ENCODE measurements around the gene BHMT. TPM values are rescaled to one million over a fixed set of nuclear protein-coding genes. Genes with fewer than 3 reads are reported as not detected.

BHMT gene
- total RNA-seq, 1 donor from 2014 or later: not detected

- intact Hi-C loops (cut with DNase I): no loop called here
- TF ChIP-seq, protein P1, sequence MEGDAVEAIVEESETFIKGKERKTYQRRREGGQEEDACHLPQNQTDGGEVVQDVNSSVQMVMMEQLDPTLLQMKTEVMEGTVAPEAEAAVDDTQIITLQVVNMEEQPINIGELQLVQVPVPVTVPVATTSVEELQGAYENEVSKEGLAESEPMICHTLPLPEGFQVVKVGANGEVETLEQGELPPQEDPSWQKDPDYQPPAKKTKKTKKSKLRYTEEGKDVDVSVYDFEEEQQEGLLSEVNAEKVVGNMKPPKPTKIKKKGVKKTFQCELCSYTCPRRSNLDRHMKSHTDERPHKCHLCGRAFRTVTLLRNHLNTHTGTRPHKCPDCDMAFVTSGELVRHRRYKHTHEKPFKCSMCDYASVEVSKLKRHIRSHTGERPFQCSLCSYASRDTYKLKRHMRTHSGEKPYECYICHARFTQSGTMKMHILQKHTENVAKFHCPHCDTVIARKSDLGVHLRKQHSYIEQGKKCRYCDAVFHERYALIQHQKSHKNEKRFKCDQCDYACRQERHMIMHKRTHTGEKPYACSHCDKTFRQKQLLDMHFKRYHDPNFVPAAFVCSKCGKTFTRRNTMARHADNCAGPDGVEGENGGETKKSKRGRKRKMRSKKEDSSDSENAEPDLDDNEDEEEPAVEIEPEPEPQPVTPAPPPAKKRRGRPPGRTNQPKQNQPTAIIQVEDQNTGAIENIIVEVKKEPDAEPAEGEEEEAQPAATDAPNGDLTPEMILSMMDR (IDR thresholded peaks at IDR 0.05): no peak
- peaks cover 7% of the 10 kb centered on the region for H3K4me1 ChIP-seq
- ATAC-seq (peak; percentile 45 to 49), DNase-seq (no peak)
- H3K27ac ChIP-seq: no peak overlapping the region
- peaks cover 24% of the 10 kb centered on the region for H3K27me3 ChIP-seq (ENCODE audit: low read depth)
- H3K9me3 ChIP-seq: no peaks in the 10 kb centered on the region
- H3K4me3 ChIP-seq: no peak overlapping the region
- H3K36me3 ChIP-seq: no peaks in the 10 kb centered on the region
Observed at GRCh38 chr5:79107020-79107796, 4.4 kb upstream of the BHMT start.

- H3K36me3 ChIP-seq: no peaks in the 10 kb centered on the region
- no peak for DNase-seq
- peaks cover 7% of the 10 kb centered on the region for H3K4me1 ChIP-seq
- no peak overlapping the region for H3K27ac ChIP-seq
- no peaks in the 10 kb centered on the region for H3K9me3 ChIP-seq
- ATAC-seq: no peak
- TF ChIP-seq, protein P1 (IDR thresholded peaks at IDR 0.05): no peak
- intact Hi-C loops (cut with DNase I): no loop called here
- no peak overlapping the region for H3K4me3 ChIP-seq
- peaks cover 32% of the 10 kb centered on the region for H3K27me3 ChIP-seq (ENCODE audit: low read depth)
Observed at GRCh38 chr5:79108086-79108485, 3.5 kb upstream of the BHMT start.

GRCh38 chr5:79108792-79109191 is 2.8 kb upstream of the BHMT start:
- ATAC-seq (no peak), DNase-seq (no peak)
- Histone ChIP-seq H3K4me3 (no peak overlapping the region), H3K36me3 (no peaks in the 10 kb centered on the region), H3K4me1 (peaks cover 7% of the 10 kb centered on the region), H3K27me3 (ENCODE audit: low read depth) (peaks cover 32% of the 10 kb centered on the region), H3K9me3 (no peaks in the 10 kb centered on the region), H3K27ac (no peak overlapping the region)
- TF ChIP-seq, protein P1 (IDR thresholded peaks at IDR 0.05): no peak
- intact Hi-C loops (cut with DNase I): no loop called here

DNA sequence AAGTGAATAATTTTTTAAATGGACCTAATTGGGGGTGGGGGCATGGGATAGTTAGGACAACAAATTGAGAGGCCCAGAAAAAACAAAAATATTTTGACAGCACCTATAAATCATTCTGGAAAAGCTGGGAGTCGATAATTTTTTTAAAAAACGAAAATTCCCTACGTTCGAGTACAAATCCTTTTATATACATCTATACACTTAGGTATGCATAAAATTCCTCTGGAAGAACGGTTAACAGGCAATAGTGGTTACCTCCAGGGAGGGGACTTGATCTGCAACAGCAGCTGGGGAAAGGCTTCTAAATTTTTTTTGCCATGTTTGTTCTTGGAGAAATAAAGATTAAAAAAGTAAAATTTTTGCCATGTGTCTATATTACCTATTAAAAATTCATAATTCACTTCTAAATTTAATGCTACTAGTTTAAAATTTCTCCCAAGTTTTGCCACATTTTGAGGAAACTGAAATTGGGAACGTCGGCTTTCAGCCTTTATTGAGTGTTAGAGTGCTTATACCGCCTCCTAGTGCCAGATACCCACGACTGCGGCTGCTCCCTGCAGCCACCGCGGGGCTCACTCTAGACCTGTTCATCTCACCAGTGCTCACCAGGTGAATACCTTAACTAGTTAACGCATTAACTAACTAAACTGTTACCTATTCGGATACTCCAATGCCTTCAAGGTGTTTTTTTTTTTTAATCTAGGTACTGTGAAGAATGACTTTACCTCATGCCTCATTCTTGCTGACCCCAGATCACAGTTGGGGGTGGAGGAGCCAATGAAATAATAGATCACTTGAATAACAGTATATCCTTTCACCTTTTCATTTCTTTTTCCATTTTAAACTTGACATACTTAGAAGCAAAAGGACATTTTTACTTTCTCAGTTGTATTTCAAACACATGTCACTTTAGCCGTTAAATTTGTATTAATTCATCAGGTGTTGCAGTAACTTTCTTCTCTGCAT is 1.8 kb upstream of the BHMT start:
- Histone ChIP-seq H3K27ac (no peak overlapping the region), H3K4me3 (no peak overlapping the region), H3K4me1 (peaks cover 7% of the 10 kb centered on the region), H3K27me3 (ENCODE audit: low read depth) (peaks cover 32% of the 10 kb centered on the region), H3K36me3 (no peaks in the 10 kb centered on the region), H3K9me3 (no peaks in the 10 kb centered on the region)
- DNase-seq (no peak), ATAC-seq (peak; percentile 63)
- intact Hi-C loops (cut with DNase I): no loop called here
- TF ChIP-seq, protein P1 (IDR thresholded peaks at IDR 0.05): peak; percentile 50

DNA sequence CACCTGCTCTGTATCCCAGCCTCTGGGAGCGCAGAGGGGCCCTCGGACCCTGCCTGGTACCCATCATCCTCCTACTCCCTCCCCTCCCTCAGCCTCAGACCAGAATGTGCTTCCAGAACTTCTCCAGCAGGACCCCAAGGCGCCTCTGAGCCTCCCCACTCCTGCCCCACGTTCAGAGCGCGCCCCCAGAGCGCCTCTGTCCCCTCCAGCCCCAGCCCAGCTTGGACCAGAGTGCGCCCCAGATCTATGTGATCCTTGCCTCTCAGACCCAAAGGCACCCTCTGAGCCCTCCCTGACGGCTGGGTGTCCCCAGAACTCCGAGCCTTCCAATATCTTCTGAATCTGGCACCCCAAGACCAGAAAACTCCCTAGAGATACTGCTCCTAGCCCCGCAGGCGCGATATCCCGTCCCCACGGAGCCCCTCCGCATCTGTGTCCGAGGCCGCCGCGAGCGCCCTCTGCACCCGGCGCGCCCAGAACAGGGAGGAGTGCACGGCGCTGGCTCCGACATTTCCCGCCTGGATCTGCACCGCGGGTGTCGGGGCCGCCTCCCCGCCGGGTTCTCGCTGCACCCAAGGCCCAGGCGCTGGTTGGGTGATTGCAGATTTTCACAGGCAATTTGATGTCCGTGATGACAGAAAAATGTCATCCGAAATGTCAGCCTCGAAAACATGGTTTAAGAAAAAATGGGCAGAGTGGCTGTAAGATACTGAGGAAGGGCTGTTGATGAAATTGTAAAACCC is 522 bp downstream of the BHMT start:
- no peak overlapping the region for H3K4me3 ChIP-seq
- no peak for DNase-seq
- peaks cover 32% of the 10 kb centered on the region for H3K27me3 ChIP-seq (ENCODE audit: low read depth)
- peaks cover 7% of the 10 kb centered on the region for H3K4me1 ChIP-seq
- H3K36me3 ChIP-seq: no peaks in the 10 kb centered on the region
- TF ChIP-seq, protein P1 (IDR thresholded peaks at IDR 0.05): no peak
- peak; percentile 23 to 29 for ATAC-seq
- no peak overlapping the region for H3K27ac ChIP-seq
- H3K9me3 ChIP-seq: no peaks in the 10 kb centered on the region
- intact Hi-C loops (cut with DNase I): no loop called here
